NB4 (cell line): Measurements from ENCODE around the gene TULP4.
A peak's percentile ranks its signal among the peaks of the same experiment; 100 is the strongest.

Experiments used
- DNase-seq: peaks from one replicate; pipeline ENCODE4 v3.0.0; 2010; ENCODE audit warnings: low read depth
- H3K4me3 ChIP-seq: one replicate; pipeline ENCODE4 v1.5.1; 2011; ENCODE audit warnings: mild to moderate bottlenecking, low read depth, low read length, moderate library complexity
- CTCF ChIP-seq: IDR thresholded peaks from one replicate; pipeline ENCODE4 v1.5.1; 2012; ENCODE audit warnings: low read depth, low read length
- MAX ChIP-seq: IDR thresholded peaks from 2 replicates; pipeline ENCODE4 v1.6.1; 2011; ENCODE audit warnings: low read depth, low read length
- MYC ChIP-seq: IDR thresholded peaks from 2 replicates; pipeline ENCODE4 v1.6.1; 2011; ENCODE audit warnings: low read depth, low read length
- POLR2A ChIP-seq: IDR thresholded peaks from 2 replicates; pipeline ENCODE4 v1.6.1; 2011; ENCODE audit warnings: mild to moderate bottlenecking; ENCODE audit not compliant: insufficient read length; ENCODE audit errors: extremely low read depth

The TULP4 gene

GRCh38 chr6:158438226-158438625 lies 126.0 kb downstream of the TULP4 start:
- TF ChIP-seq MAX = no peak
- no peak for TF ChIP-seq MYC
- no peak for TF ChIP-seq POLR2A
- no peak for TF ChIP-seq CTCF

GRCh38 chr6:158439255-158439654 lies 127.0 kb downstream of the TULP4 start:
- DNase-seq = peak; percentile 63
- TF ChIP-seq MAX (no peak), MYC (no peak), CTCF (no peak), POLR2A (no peak)

More at GRCh38 chr6:158438226-158438625, 126.0 kb downstream of the TULP4 start:
- no peak for DNase-seq
- H3K4me3 ChIP-seq = no peak overlapping the region

GRCh38 chr6:158441716-158442215 lies 129.5 kb downstream of the TULP4 start:
- TF ChIP-seq MYC = no peak
- no peak for TF ChIP-seq POLR2A
- no peak for DNase-seq
- H3K4me3 ChIP-seq = no peak overlapping the region

More at GRCh38 chr6:158439255-158439654, 127.0 kb downstream of the TULP4 start:
- no peak overlapping the region for H3K4me3 ChIP-seq

- DNase-seq = no peak
- TF ChIP-seq CTCF (no peak), MAX (no peak), POLR2A (no peak), MYC (no peak)
- no peak overlapping the region for H3K4me3 ChIP-seq
These were observed 130.0 kb downstream of the TULP4 start for GRCh38 chr6:158442306-158442705.

GRCh38 chr6:158445426-158446085 lies 133.3 kb downstream of the TULP4 start:
- H3K4me3 ChIP-seq = no peak overlapping the region
- no peak for DNase-seq
- TF ChIP-seq MAX (no peak), POLR2A (no peak), MYC (no peak), CTCF (no peak)

- no peak for TF ChIP-seq CTCF
- no peak for DNase-seq
- H3K4me3 ChIP-seq = no peak overlapping the region
These were observed 136.6 kb downstream of the TULP4 start for GRCh38 chr6:158448856-158449255.
